AG04450 (cell line): ENCODE measurements around the gene OSBPL10. TPM values are rescaled to one million over a fixed set of nuclear protein-coding genes. Genes with fewer than 3 reads are reported as not detected.

Experiments
- CTCF ChIA-PET: fragments of 300-600, 350-600 bp; formaldehyde crosslinking; extraction: SDS; loops from one replicate; lab custom pipeline; 2022; ENCODE audit warnings: antibody characterized with exemption, inconsistent platforms; lab: Charles Lee
- POLR2A ChIA-PET: fragments of 350-600 bp; formaldehyde crosslinking; extraction: SDS; loops from one replicate; lab custom pipeline; 2021; ENCODE audit warnings: antibody characterized with exemption, inconsistent platforms; lab: Yijun Ruan, JAX
- DNase-seq: peaks from one replicate; pipeline ENCODE4 v3.0.0-alpha.2; 2011; ENCODE audit warnings: low read depth, low spot score
- H3K27ac ChIP-seq: one replicate; pipeline ENCODE4 v1.5.1; 2012; ENCODE audit warnings: low read depth, low read length, control low read depth
- H3K27me3 ChIP-seq: one replicate; pipeline ENCODE4 v1.6.0; 2012; ENCODE audit warnings: low read length; ENCODE audit not compliant: control insufficient read depth, insufficient read depth
- H3K4me3 ChIP-seq: 2 replicates; pipeline ENCODE4 v1.5.1; 2011; ENCODE audit warnings: mild to moderate bottlenecking, low read depth, low read length, control low read depth
- H3K9me3 ChIP-seq: 2 replicates; pipeline ENCODE4 v1.5.1; 2012; ENCODE audit warnings: low read length; ENCODE audit not compliant: control insufficient read depth, insufficient read depth
- polyA plus RNA-seq: library from polyadenylated mRNA; depleted of rRNA; stranded (reverse); fragments of >200 nt; gene quantifications from 2 replicates; pipeline ENCODE4 v1.2.3, GENCODE V29; 2011
- TF ChIP-seq, protein P1 (sequence below): IDR thresholded peaks from 2 replicates; pipeline ENCODE4 v1.5.1; 2011; ENCODE audit warnings: low read depth, low read length, control low read depth, inconsistent platforms

The OSBPL10 gene
- polyA plus RNA-seq, 1 experiment, result 13.2 TPM

DNA sequence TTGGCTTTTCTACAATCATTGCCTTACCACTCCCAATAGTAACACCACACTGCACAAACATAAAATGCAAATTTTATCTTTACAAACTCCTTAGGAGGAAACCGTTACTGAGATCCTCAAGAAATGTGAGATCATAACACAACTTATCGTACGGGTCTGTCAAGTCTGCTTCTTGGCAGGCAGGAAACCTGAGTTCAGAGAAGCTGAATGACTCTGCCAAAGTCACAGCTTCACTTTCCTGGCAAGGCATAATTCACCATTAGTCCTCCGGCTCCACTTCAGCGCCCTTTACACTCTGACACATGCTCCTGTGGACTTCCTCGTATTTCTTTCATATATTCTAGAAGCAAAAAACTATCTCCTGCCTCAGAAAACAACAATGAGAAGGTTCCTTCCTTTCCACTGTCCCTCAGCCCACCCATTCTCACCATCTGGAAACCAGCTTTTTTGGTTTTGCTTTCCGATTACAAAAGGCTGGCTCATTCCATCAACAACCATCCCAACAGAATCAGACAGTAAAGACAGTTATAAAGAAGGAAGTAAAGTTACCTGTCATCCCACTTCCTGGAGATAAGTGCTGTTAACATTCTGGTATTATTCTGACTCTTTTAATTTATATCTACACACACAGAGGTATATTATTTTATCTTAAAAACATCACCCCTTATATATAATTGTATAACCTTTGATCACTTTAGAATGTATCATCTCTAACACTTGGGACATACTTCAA is 225.0 kb downstream of the OSBPL10 start:
- H3K9me3 ChIP-seq, result no peaks in the 10 kb centered on the region
- no peak for DNase-seq
- H3K4me3 ChIP-seq, result no peak overlapping the region
- CTCF ChIA-PET, result no interaction called here
- no peak overlapping the region for H3K27ac ChIP-seq
- POLR2A ChIA-PET, result no interaction called here
- TF ChIP-seq, protein P1, sequence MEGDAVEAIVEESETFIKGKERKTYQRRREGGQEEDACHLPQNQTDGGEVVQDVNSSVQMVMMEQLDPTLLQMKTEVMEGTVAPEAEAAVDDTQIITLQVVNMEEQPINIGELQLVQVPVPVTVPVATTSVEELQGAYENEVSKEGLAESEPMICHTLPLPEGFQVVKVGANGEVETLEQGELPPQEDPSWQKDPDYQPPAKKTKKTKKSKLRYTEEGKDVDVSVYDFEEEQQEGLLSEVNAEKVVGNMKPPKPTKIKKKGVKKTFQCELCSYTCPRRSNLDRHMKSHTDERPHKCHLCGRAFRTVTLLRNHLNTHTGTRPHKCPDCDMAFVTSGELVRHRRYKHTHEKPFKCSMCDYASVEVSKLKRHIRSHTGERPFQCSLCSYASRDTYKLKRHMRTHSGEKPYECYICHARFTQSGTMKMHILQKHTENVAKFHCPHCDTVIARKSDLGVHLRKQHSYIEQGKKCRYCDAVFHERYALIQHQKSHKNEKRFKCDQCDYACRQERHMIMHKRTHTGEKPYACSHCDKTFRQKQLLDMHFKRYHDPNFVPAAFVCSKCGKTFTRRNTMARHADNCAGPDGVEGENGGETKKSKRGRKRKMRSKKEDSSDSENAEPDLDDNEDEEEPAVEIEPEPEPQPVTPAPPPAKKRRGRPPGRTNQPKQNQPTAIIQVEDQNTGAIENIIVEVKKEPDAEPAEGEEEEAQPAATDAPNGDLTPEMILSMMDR, result no peak
- H3K27me3 ChIP-seq, result no peaks in the 10 kb centered on the region

DNA sequence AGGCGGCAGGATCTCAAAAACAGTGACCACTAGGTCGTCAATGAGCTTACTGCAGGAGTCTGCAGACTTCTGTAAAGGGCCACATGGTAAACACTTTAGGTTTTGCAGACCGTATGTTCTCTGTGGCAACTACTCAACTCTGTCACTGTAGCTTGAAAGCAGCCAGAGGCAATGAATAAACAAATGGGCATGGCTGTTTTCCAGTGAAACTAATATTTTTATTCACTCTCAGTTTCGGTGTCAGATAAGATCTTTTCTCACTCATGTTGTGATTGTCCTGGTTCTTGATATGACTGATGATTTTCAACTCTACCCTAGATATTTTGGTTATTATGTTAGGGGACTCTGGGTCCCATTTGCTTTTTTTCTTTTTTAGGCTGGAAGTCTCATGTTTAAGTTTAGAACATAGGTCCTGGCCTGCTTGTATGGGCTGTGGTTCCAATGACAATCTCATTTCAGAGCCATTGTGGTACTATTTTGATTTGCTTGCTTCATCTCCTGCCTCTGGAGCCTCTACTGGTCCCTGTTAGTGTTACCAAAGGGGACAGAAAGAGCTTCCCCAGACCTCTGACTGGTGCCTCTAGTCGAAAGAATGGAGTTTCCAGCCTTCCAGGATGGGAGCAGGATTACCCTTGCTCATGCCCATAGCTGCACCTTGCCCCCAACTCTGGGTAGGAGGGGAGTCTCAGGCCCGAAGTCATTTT is 226.3 kb downstream of the OSBPL10 start:
- CTCF ChIA-PET, result interaction anchor here (0.7 kb wide), 1 partner anchor 14 kb away, joined by 3 read pairs; no protein-coding TSS in a partner anchor
- no peaks in the 10 kb centered on the region for H3K9me3 ChIP-seq
- POLR2A ChIA-PET, result no interaction called here
- no peak overlapping the region for H3K4me3 ChIP-seq
- no peaks in the 10 kb centered on the region for H3K27me3 ChIP-seq
- DNase-seq, result no peak
- TF ChIP-seq, protein P1, result no peak
- H3K27ac ChIP-seq, result no peak overlapping the region

- TF ChIP-seq, protein P1, result no peak
- ChIA-PET CTCF (interaction anchor here (0.6 kb wide), 1 partner anchor 11 kb away, joined by 3 read pairs; no protein-coding TSS in a partner anchor), POLR2A (no interaction called here)
- Histone ChIP-seq H3K27me3 (no peaks in the 10 kb centered on the region), H3K9me3 (no peaks in the 10 kb centered on the region), H3K4me3 (no peak overlapping the region), H3K27ac (no peak overlapping the region)
- DNase-seq, result no peak
Observed at GRCh38 chr3:31753050-31753425, 228.0 kb downstream of the OSBPL10 start.

DNA sequence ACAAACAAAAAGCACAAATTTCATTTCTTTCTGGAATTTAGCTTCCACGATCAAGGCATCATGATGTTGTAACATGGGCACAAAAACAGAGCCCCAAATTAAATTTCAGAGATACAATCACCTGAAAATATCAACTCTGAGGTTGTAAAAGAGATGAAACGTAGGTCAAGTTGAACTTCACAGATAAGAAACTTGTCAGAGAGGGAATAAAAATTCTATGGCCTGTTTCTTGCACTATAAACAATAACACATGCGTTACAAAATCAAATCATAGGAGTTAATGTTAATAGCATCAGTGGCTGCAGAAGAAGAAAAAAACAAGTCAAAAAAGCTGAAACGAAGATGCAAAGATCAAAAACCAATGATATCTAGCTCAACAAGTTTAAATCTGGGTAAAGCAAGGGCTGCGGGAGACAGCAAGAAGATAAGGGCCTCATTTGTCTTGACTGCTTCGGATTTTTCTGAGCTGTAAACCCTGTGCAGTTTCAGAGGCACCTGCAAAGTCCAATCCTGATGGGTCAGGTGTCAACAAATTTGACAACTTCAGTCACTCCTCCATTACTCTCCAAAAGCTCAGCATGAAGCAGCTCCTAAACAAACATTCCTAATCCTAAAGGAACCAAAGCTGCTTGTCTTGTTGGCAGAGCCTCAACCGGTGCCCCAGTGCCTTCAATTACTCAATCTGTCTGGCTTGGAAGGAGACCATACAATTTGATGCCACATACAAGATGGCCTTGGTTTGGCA is 228.6 kb downstream of the OSBPL10 start:
- CTCF ChIA-PET, result interaction anchor here (0.6 kb wide), 1 partner anchor 10 kb away, joined by 3 read pairs; no protein-coding TSS in a partner anchor
- no peaks in the 10 kb centered on the region for H3K9me3 ChIP-seq
- POLR2A ChIA-PET, result no interaction called here

More for the DNA sequence above, 228.6 kb downstream of the OSBPL10 start:
- Histone ChIP-seq H3K27ac (no peak overlapping the region), H3K27me3 (no peaks in the 10 kb centered on the region), H3K4me3 (no peak overlapping the region)
- no peak for DNase-seq
- TF ChIP-seq, protein P1, result no peak
